Right lobe of liver (tissue), 6 donors: ENCODE results near the gene ARMCX1. TPM values are rescaled to one million over a fixed set of nuclear protein-coding genes. Genes with fewer than 3 reads are reported as not detected.

Source experiments
- ATAC-seq, 4 donors: fragments of 200-7000 bp; cut with Tn5 transposase; one replicate each; pipeline ENCODE4 v1.9.1; 2020; ENCODE audit warnings: mild to moderate bottlenecking in 4 of 4, moderate library complexity in 4 of 4
- DNase-seq, 3 donors: peaks; one replicate each; pipeline ENCODE4 v3.0.0-alpha.2; 2020
- H3K27ac ChIP-seq, 3 donors: fragments of 200-600 bp; one replicate each; pipeline ENCODE4 v1.8.0; 2022
- H3K27me3 ChIP-seq, 2 donors: fragments of 200-600 bp; one replicate each; pipeline ENCODE4 v1.8.0; 2022
- H3K36me3 ChIP-seq, 4 donors: fragments of 200-600 bp; sonication (generic) in 1 of 4; one replicate each; pipeline versions ENCODE4 v1.5.1 to v1.8.0; 2017 to 2022; ENCODE audit warnings: control low read depth in 1 of 4
- H3K4me1 ChIP-seq, 4 donors: fragments of 200-600 bp; sonication (generic) in 1 of 4; one replicate each; pipeline versions ENCODE4 v1.5.1 to v1.8.0; 2017 to 2022; ENCODE audit warnings: control low read depth in 1 of 4
- H3K4me3 ChIP-seq, 3 donors: fragments of 200-600 bp; one replicate each; pipeline ENCODE4 v1.8.0; 2022
- H3K9me3 ChIP-seq, 4 donors: fragments of 200-600 bp; sonication (generic) in 1 of 4; one replicate each; pipeline versions ENCODE4 v1.5.1 to v1.8.0; 2017 to 2022; ENCODE audit warnings: control low read depth in 1 of 4
- POLR2A ChIP-seq: fragments of 450-650 bp; IDR thresholded peaks from one replicate; pipeline ENCODE4 v1.6.1; 2017; ENCODE audit warnings: antibody characterized with exemption, mild to moderate bottlenecking
- WGBS: methylation state at CpG from one replicate; pipeline ENCODE4 v1.1.6; 2018; ENCODE audit warnings: low coverage, low lambda C conversion rate; ENCODE audit not compliant: insufficient coverage; ENCODE audit errors: missing lambda C conversion rate; 5-methylcytosine and 5-hydroxymethylcytosine counted together
- intact Hi-C, 2 donors: fragments of 100-400 bp; cut with DNase I; formaldehyde crosslinking; loops; one replicate each; pipeline versions ENCODE4 v1.11.2 to v1.14.1; 2022
- total RNA-seq, 6 experiments: library from RNA; depleted of rRNA in 2 of 6; stranded (reverse); fragments of >200 nt in 2 of 6; fragmentation: NEBNext Ultra II Directional in 3 of 6; extraction: Animal tissue kit (Norgen Biotek cat#: 25700) in 3 of 6; gene quantifications; one replicate each; pipeline versions ENCODE4 v1.1.0 to v1.2.4, GENCODE V29; 2016 to 2023
- TF ChIP-seq, protein P1 (sequence below), 4 donors: fragments of 200-600 bp in 3 of 4; fragments of 450-650 bp in 1 of 4; IDR thresholded peaks; one replicate each; pipeline versions ENCODE4 v1.5.1 to v1.8.0; 2016 to 2022; ENCODE audit warnings: antibody characterized with exemption in 4 of 4, mild to moderate bottlenecking in 2 of 4
- donor health status: DM: no; HTN: yes; CAD: no.
- donor health status: DM: no; HTN: no; CAD: no.
- donor health status: DM: no; HTN: no; CAD: no.
- donor health status: DM: no; HTN: yes; CAD: no.
- donor health status: DM: no; HTN: yes; CAD: no.

Gene ARMCX1
- total RNA-seq, 6 experiments from 2014 or later, result 1.1 to 2.7 (median 1.6) TPM

DNA sequence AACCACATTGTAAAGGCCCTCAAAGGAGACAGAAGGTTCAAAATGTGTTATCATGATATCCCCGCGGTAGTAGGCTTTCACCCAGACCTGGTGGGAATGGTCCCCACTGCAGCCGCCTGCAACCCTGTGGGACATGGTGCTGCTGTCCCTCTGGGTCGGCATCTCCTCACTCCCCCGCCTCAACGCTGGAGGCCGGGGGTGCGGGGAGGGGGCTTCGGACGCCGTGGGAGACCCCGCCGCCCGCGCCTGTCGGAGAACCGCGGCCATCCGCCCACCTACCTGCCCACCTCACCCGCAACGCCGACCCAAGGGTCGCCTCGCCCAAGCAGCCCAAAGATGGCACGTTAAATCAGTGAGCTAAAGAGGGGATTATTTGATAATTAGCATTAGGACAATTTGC lies 11.2 kb upstream of the ARMCX1 start:
- Histone ChIP-seq H3K4me1 (no peaks in the 10 kb centered on the region), H3K27me3 (no peaks in the 10 kb centered on the region), H3K4me3 (no peak overlapping the region), H3K9me3 (no peaks in the 10 kb centered on the region), H3K27ac (no peak overlapping the region), H3K36me3 (no peaks in the 10 kb centered on the region)
- intact Hi-C loops, result no loop called here
- WGBS, result 87% methylated on average over 7 of the region's 25 CpGs
- ATAC-seq (peak in 1 of 4 donors; percentile 29), DNase-seq (no peak)
- TF ChIP-seq, protein P1, sequence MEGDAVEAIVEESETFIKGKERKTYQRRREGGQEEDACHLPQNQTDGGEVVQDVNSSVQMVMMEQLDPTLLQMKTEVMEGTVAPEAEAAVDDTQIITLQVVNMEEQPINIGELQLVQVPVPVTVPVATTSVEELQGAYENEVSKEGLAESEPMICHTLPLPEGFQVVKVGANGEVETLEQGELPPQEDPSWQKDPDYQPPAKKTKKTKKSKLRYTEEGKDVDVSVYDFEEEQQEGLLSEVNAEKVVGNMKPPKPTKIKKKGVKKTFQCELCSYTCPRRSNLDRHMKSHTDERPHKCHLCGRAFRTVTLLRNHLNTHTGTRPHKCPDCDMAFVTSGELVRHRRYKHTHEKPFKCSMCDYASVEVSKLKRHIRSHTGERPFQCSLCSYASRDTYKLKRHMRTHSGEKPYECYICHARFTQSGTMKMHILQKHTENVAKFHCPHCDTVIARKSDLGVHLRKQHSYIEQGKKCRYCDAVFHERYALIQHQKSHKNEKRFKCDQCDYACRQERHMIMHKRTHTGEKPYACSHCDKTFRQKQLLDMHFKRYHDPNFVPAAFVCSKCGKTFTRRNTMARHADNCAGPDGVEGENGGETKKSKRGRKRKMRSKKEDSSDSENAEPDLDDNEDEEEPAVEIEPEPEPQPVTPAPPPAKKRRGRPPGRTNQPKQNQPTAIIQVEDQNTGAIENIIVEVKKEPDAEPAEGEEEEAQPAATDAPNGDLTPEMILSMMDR (IDR thresholded peaks at IDR 0.05), result no peak

DNA sequence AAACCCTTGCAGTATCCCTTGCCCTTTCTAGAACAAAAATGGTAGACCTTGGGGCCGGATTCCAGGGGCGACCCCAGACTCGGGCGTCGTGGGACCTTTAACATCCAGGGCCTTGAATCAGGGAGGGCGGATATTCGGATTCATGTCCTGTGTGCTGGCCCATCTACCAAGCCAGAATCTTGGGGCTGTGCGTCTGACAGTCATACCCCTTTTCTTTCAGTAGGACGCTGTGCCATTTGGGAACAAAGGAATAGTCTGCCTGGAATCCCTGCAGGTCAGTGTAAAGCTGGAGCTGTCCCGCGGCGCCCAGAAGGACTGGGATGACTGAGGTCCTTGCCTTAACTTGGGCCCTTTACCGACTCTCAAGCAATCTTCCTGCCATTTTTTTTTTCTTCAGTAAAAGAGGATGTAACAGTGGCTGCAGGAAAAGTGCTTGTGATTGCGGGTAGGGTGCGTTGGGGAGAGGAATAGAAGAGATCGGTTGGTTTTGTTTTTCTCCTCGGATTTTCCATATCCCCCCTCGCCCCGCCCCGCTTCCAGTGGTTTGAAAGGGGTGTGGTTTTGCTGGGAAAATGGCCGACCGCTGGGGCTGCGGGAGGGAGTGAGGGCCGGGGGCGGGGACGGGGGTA lies 518 bp downstream of the ARMCX1 start:
- ATAC-seq (peak; percentile 47 to 64 (median 57)), DNase-seq (peak in 1 of 3 donors; percentile 30)
- Histone ChIP-seq H3K4me3 (peak overlapping the region; percentile 31 to 43 (median 36)), H3K36me3 (no peaks in the 10 kb centered on the region), H3K4me1 (no peaks in the 10 kb centered on the region), H3K27ac (peak overlapping the region; percentile 36 to 72 (median 53)), H3K27me3 (no peaks in the 10 kb centered on the region), H3K9me3 (no peaks in the 10 kb centered on the region)
- intact Hi-C loops, result no loop called here
- 17% methylated on average over 13 of the region's 26 CpGs for WGBS
- no peak for TF ChIP-seq POLR2A
- TF ChIP-seq, protein P1 (IDR thresholded peaks at IDR 0.05), result no peak

DNA sequence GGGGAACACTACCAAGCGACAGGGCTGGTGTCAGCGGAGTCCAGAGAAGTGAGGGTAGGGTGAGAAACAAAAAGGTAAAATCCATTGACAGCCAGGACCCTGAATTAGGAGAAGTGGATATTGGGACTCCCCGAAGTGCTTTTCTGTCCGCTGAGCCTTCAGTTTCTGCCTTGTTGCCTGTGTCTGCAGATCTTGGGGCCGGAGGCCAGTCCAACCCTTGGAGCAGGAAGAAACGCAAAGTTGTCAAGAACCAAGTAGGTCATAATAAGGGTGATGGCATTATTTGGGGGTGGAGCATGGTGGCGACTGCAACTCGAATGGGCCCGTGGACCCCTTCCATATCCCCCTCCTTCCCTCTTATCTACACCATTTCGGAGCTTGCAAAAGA lies 1.0 kb downstream of the ARMCX1 start:
- no peak for TF ChIP-seq POLR2A
- TF ChIP-seq, protein P1 (IDR thresholded peaks at IDR 0.05), result no peak
- no peaks in the 10 kb centered on the region for H3K9me3 ChIP-seq
- no peaks in the 10 kb centered on the region for H3K36me3 ChIP-seq
- intact Hi-C loops, result no loop called here
- H3K27me3 ChIP-seq, result no peaks in the 10 kb centered on the region
- no peaks in the 10 kb centered on the region for H3K4me1 ChIP-seq
- no peak overlapping the region for H3K27ac ChIP-seq
- ATAC-seq, result no peak
- peak overlapping the region; percentile 31 to 43 (median 36) for H3K4me3 ChIP-seq
- WGBS, result 56% methylated on average over 10 of the region's 10 CpGs
- DNase-seq, result no peak

DNA sequence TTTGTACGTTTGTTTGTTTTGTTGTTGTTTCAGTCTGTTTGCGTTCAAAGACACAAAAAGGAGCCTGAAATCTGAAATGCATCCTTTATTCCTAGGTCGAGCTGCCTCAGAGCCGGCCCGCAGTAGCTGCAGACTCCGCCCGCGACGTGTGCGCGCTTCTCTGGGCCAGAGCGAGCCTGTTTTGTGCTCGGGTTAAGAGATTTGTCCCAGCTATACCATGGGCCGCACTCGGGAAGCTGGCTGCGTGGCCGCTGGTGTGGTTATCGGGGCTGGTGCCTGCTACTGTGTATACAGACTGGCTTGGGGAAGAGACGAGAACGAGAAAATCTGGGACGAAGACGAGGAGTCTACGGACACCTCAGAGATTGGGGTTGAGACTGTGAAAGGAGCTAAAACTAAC lies 2.4 kb downstream of the ARMCX1 start:
- no peaks in the 10 kb centered on the region for H3K4me1 ChIP-seq
- no peaks in the 10 kb centered on the region for H3K9me3 ChIP-seq
- TF ChIP-seq, protein P1 (IDR thresholded peaks at IDR 0.05), result no peak
- no peak for TF ChIP-seq POLR2A
- DNase-seq, result no peak
- ATAC-seq, result no peak
- H3K27me3 ChIP-seq, result no peaks in the 10 kb centered on the region
- no peaks in the 10 kb centered on the region for H3K36me3 ChIP-seq
- no peak overlapping the region for H3K4me3 ChIP-seq
- H3K27ac ChIP-seq, result no peak overlapping the region
- 79% methylated on average over 22 of the region's 23 CpGs for WGBS
- intact Hi-C loops, result no loop called here

DNA sequence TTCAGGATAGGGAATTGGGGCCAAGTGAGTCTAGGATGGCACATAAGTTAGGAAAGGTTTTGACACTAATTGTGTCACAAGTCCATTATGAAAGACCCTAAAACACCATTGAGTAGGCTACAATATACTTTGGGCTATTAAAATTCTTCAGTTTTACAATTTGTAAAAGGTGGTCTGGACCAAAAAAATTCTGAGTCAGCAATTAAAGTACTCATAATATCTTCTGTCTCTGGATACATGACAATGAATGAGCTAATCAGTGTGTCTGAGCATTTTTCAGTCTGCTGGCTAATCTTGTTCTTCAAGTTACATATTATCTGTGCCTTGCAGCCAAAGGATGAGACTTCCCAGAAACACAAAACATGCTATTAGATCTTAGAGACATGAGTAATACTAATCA lies 14.3 kb downstream of the ARMCX1 start:
- Histone ChIP-seq H3K27ac (no peak overlapping the region), H3K27me3 (no peaks in the 10 kb centered on the region), H3K9me3 (no peaks in the 10 kb centered on the region), H3K36me3 (no peaks in the 10 kb centered on the region), H3K4me1 (no peaks in the 10 kb centered on the region), H3K4me3 (no peak overlapping the region)
- intact Hi-C loops, result no loop called here
- ATAC-seq, result no peak
- no peak for TF ChIP-seq POLR2A
- TF ChIP-seq, protein P1 (IDR thresholded peaks at IDR 0.05), result no peak
- DNase-seq, result no peak
